Right renal cortex interstitium (tissue), 3 donors: Measurements from ENCODE around the gene DSP. TPM values are rescaled to one million over a fixed set of nuclear protein-coding genes. Genes with fewer than 3 reads are reported as not detected.

ENCODE experiments used
- DNase-seq, 3 donors: peaks; one replicate each; pipeline ENCODE4 v3.0.0-alpha.2; 2013; ENCODE audit warnings: low read depth in 3 of 3, low spot score in 2 of 3
- polyA plus RNA-seq, 3 donors: library from polyadenylated mRNA; unstranded; fragments of 120-200 nt; gene quantifications; one replicate each; pipeline ENCODE4 v1.2.1, GENCODE V29; 2013; ENCODE audit not compliant: insufficient read length in 3 of 3

Gene DSP
- polyA plus RNA-seq, 3 donors: 64.8 to 88.6 (median 85.6) TPM

GRCh38 chr6:7532821-7533220 lies 8.7 kb upstream of the DSP start:
- no peak for DNase-seq

- no peak for DNase-seq
Measured at GRCh38 chr6:7534192-7534591, 7.3 kb upstream of the DSP start.

GRCh38 chr6:7535498-7535897 lies 6.0 kb upstream of the DSP start:
- DNase-seq: no peak

- no peak for DNase-seq
Measured at GRCh38 chr6:7537565-7538174, 3.8 kb upstream of the DSP start.

GRCh38 chr6:7538484-7538883 lies 3.0 kb upstream of the DSP start:
- DNase-seq: no peak

- DNase-seq: peak in 1 of 3 donors; percentile 23
Measured at GRCh38 chr6:7540595-7540994, 876 bp upstream of the DSP start.

GRCh38 chr6:7542065-7542873 lies 798 bp downstream of the DSP start:
- DNase-seq: peak in 1 of 3 donors; percentile 24

- DNase-seq: peak in 1 of 3 donors; percentile 43
Measured at GRCh38 chr6:7542874-7543624, 1.6 kb downstream of the DSP start.

- DNase-seq: peak in 1 of 3 donors; percentile 8
Measured at GRCh38 chr6:7543789-7544424, 2.4 kb downstream of the DSP start.

- DNase-seq: no peak
Measured at GRCh38 chr6:7544597-7544996, 3.1 kb downstream of the DSP start.

GRCh38 chr6:7545316-7546019 lies 4.0 kb downstream of the DSP start:
- no peak for DNase-seq

- no peak for DNase-seq
Measured at GRCh38 chr6:7546020-7546369, 4.5 kb downstream of the DSP start.

GRCh38 chr6:7546383-7546782 lies 4.9 kb downstream of the DSP start:
- no peak for DNase-seq

GRCh38 chr6:7546896-7547295 lies 5.4 kb downstream of the DSP start:
- DNase-seq: no peak

- no peak for DNase-seq
Measured at GRCh38 chr6:7547315-7547714, 5.8 kb downstream of the DSP start.

- DNase-seq: no peak
Measured at GRCh38 chr6:7550433-7550801, 8.9 kb downstream of the DSP start.

GRCh38 chr6:7554533-7555275 lies 13.2 kb downstream of the DSP start:
- no peak for DNase-seq

- DNase-seq: no peak
Measured at GRCh38 chr6:7555671-7556070, 14.2 kb downstream of the DSP start.

- no peak for DNase-seq
Measured at GRCh38 chr6:7556394-7557106, 15.1 kb downstream of the DSP start.
